ENCODE results near the gene ZNF77. TPM values are rescaled to one million over a fixed set of nuclear protein-coding genes. Genes with fewer than 3 reads are reported as not detected.
A peak's percentile ranks its signal among the peaks of the same experiment; 100 is the strongest.

The ZNF77 gene
- total RNA-seq, 1 donor from 2014 or later: 4.2 TPM

DNA sequence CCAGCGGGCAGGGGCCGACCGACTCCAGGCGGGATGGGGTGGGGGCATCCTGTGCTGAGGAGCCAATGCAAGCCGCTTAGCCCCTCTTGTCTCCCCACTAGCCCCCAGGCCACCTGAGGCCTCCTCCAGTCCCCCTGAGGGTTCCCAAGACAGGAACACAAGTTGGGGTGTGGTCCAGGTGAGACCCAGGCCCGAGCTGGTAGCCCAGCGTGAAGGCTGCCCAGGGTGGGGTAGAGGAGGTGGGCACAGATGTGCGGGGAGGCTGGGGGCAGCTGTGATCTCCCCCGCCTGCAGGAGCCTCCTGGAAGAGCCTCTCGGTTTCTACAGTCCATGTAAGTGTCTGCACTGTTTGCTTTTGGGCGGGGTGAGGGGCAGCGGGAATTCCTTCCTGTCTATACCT is 43.0 kb upstream of the ZNF77 start:
- no peaks in the 10 kb centered on the region for H3K27me3 ChIP-seq
- no peak for ATAC-seq
- intact Hi-C loops (cut with DNase I): no loop called here
- H3K27ac ChIP-seq: no peak overlapping the region
- TF ChIP-seq, protein P1, sequence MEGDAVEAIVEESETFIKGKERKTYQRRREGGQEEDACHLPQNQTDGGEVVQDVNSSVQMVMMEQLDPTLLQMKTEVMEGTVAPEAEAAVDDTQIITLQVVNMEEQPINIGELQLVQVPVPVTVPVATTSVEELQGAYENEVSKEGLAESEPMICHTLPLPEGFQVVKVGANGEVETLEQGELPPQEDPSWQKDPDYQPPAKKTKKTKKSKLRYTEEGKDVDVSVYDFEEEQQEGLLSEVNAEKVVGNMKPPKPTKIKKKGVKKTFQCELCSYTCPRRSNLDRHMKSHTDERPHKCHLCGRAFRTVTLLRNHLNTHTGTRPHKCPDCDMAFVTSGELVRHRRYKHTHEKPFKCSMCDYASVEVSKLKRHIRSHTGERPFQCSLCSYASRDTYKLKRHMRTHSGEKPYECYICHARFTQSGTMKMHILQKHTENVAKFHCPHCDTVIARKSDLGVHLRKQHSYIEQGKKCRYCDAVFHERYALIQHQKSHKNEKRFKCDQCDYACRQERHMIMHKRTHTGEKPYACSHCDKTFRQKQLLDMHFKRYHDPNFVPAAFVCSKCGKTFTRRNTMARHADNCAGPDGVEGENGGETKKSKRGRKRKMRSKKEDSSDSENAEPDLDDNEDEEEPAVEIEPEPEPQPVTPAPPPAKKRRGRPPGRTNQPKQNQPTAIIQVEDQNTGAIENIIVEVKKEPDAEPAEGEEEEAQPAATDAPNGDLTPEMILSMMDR (IDR thresholded peaks at IDR 0.05): no peak
- no peak for DNase-seq
- H3K36me3 ChIP-seq: no peaks in the 10 kb centered on the region
- H3K4me3 ChIP-seq: no peak overlapping the region
- H3K4me1 ChIP-seq: peaks cover 13% of the 10 kb centered on the region
- H3K9me3 ChIP-seq: no peaks in the 10 kb centered on the region

DNA sequence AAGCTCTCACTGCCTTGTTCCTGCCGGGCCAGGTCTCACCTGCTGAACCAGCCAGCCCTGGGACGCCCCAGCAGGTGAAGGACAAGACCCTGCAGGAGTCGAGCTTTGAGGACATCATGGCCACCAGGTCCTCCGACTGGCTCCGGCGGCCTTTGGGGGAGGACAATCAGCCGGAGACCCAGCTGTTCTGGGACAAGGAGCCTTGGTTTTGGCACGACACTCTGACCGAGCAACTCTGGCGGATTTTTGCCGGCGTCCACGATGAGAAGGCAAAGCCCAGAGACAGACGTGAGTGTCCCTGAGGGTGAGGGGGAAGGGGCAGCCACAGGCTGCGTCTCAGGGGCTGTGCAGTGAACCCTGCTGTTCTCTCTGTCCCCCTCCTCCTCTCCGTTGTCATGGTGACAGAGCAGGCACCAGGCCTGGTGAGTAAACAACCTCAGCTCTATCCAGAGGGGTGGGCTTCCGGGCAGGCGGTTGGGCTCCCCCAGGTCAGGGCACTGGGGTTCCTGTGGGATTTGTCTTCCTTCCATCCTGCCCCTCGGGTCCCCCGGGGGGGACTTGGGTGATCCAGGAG is 42.3 kb upstream of the ZNF77 start:
- H3K9me3 ChIP-seq: no peaks in the 10 kb centered on the region
- no peak overlapping the region for H3K27ac ChIP-seq
- no peak overlapping the region for H3K4me3 ChIP-seq
- intact Hi-C loops (cut with DNase I): no loop called here
- no peak for DNase-seq
- no peaks in the 10 kb centered on the region for H3K27me3 ChIP-seq
- peaks cover 17% of the 10 kb centered on the region for H3K4me1 ChIP-seq
- ATAC-seq: no peak
- no peaks in the 10 kb centered on the region for H3K36me3 ChIP-seq
- TF ChIP-seq, protein P1 (IDR thresholded peaks at IDR 0.05): no peak

DNA sequence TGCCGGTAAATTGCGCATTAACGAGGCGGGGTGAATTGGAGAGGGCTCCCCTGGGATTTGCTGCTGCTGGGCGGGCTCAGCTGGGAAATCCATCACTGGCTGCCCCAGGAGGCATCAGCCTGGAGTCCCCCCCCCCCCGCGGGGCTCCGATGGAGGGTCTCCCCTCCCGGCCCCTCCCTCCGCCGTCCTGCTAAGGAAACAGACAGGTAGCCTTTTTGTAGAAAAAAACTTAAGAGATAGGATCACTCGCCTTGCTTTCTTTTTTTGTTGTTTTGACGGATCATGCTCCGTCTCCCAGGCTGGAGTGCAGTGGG is 39.4 kb upstream of the ZNF77 start:
- peak overlapping the region; percentile 84 for H3K27ac ChIP-seq
- intact Hi-C loops (cut with DNase I): no loop called here
- no peak for ATAC-seq
- no peaks in the 10 kb centered on the region for H3K27me3 ChIP-seq
- TF ChIP-seq, protein P1 (IDR thresholded peaks at IDR 0.05): no peak
- peak overlapping the region; percentile 35 for H3K4me3 ChIP-seq
- peaks cover 17% of the 10 kb centered on the region for H3K4me1 ChIP-seq
- no peaks in the 10 kb centered on the region for H3K9me3 ChIP-seq
- DNase-seq: no peak
- H3K36me3 ChIP-seq: no peaks in the 10 kb centered on the region

DNA sequence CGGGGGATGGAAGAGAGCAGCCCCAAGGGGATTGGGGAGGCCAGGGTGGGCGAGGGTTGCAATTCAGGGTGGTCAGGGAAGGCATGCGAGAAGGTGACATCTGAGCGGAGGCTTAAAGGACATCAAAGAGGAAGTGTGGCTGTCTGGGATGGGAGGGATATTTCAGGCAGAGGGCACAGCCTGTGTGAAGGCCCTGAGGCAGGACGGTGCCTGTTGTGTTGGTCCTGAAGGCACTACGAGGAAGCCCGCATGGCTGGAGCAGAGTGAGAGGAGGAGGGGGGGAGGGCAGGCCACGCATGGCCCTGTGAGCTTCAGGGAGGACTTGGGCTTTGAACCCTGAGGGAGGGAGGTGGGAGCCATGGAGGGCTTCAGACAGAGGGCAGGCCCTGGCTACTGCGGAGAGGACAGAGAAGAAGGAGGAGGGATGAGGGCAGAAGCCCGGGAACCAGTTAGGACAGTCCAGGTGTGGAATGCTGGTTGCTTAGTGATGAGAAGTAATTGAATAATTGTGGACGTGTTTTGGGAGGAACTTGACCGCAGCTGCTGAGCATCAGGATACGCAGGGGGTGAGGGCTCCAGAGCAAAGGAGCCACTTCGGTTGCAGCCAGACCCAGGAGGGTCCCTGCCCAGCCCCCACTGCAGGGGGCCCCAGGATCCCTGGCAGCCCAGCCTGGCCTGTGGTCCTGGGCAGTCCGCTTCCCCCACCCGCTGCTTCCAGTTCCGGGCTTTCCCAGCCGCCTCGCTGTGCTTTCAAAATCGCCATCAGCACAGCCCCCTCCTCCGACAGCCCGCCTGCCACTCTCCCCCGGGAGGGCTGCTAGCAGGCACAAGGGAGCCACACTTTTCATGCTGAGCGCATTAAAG is 38.8 kb upstream of the ZNF77 start:
- peak overlapping the region; percentile 84 for H3K27ac ChIP-seq
- DNase-seq (peak; percentile 72), ATAC-seq (peak; percentile 62)
- no peaks in the 10 kb centered on the region for H3K27me3 ChIP-seq
- no peaks in the 10 kb centered on the region for H3K36me3 ChIP-seq
- H3K9me3 ChIP-seq: no peaks in the 10 kb centered on the region
- H3K4me3 ChIP-seq: peak overlapping the region; percentile 35
- intact Hi-C loops (cut with DNase I): no loop called here
- H3K4me1 ChIP-seq: peaks cover 21% of the 10 kb centered on the region
- TF ChIP-seq, protein P1 (IDR thresholded peaks at IDR 0.05): no peak

DNA sequence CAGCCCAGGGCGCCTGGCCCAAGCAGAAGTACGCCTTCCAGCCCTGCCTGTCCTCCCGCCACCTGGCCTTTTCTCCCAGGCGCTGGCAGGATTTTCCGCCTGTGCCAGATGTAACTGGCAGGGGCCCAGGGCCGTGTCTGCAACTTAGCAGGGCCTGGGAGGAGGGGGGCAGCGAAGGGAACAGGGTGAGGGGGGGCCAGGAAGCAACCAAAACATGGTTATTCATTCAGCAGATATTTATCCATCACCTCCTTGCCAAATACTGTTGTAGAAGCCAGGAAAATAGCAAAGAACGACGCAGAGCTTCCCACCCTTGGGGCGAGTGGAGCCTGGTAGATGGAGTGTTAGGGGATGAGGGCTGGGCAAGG is 38.2 kb upstream of the ZNF77 start:
- TF ChIP-seq, protein P1 (IDR thresholded peaks at IDR 0.05): no peak
- intact Hi-C loops (cut with DNase I): no loop called here
- DNase-seq (peak; percentile 88), ATAC-seq (peak; percentile 64)
- H3K27me3 ChIP-seq: no peaks in the 10 kb centered on the region
- H3K4me1 ChIP-seq: peaks cover 26% of the 10 kb centered on the region
- no peak overlapping the region for H3K4me3 ChIP-seq
- peak overlapping the region; percentile 84 for H3K27ac ChIP-seq
- no peaks in the 10 kb centered on the region for H3K36me3 ChIP-seq
- no peaks in the 10 kb centered on the region for H3K9me3 ChIP-seq

Measured in upper lobe of right lung (tissue), 1 donor.